Endothelial cell of umbilical vein (primary cell): ENCODE data around the gene MUC2. TPM values are rescaled to one million over a fixed set of nuclear protein-coding genes. Genes with fewer than 3 reads are reported as not detected.

Source experiments
- BruUV-seq: library from RNA; stranded (reverse); fragments of 400-500 nt; replicated peaks from 2 replicates; lab custom pipeline; 2021; lab: Mats Ljungman, UMichigan
- CTCF ChIA-PET: fragments of 300-600, 350-600 bp; sonication (Branson Sonifier 250); formaldehyde crosslinking; loops from one replicate; lab custom pipeline; 2021; ENCODE audit warnings: antibody characterized with exemption, inconsistent platforms; lab: Charles Lee
- POLR2A ChIA-PET: fragments of 300-600, 350-600 bp; sonication (Branson Sonifier 250); formaldehyde crosslinking; loops from one replicate; lab custom pipeline; 2021; ENCODE audit warnings: antibody characterized with exemption, inconsistent platforms; lab: Charles Lee
- DNase-seq: peaks from one replicate; pipeline ENCODE4 v3.0.0-alpha.2; 2011; ENCODE audit warnings: low read depth, low spot score
- FAIRE-seq: peaks from 2 replicates; lab custom pipeline; 2011; peaks lifted over from hg19 to GRCh38; lab: Jason Lieb, UNC
- H2AFZ ChIP-seq: 2 replicates; pipeline ENCODE4 v1.6.0; 2012; ENCODE audit warnings: low read depth, low read length, control low read depth, inconsistent platforms
- H3K27ac ChIP-seq: 2 replicates; pipeline ENCODE4 v1.5.1; 2011; ENCODE audit warnings: low read depth, mild to moderate bottlenecking, control low read depth, low read length, moderate library complexity; ENCODE audit not compliant: insufficient read depth
- H3K27me3 ChIP-seq, 2 experiments: 2 replicates each; pipeline versions ENCODE4 v1.6.0 to v1.6.1; 2011; ENCODE audit warnings: low read length in 2 of 2, mixed read lengths in 1 of 2; ENCODE audit not compliant: control insufficient read depth in 2 of 2, insufficient read depth in 2 of 2
- H3K36me3 ChIP-seq, 2 experiments: 2 replicates in 1 of 2; 3 replicates in 1 of 2; pipeline ENCODE4 v1.5.1; 2011; ENCODE audit warnings: low read length in 2 of 2, mild to moderate bottlenecking in 1 of 2, moderate library complexity in 1 of 2; ENCODE audit not compliant: control insufficient read depth in 2 of 2, insufficient read depth in 2 of 2; ENCODE audit errors: extremely low read depth in 1 of 2
- H3K4me1 ChIP-seq: 3 replicates; pipeline ENCODE4 v1.5.1; 2011; ENCODE audit warnings: mild to moderate bottlenecking, low read length; ENCODE audit not compliant: control insufficient read depth, insufficient read depth; ENCODE audit errors: extremely low read depth
- H3K4me2 ChIP-seq: 2 replicates; pipeline ENCODE4 v1.6.1; 2011; ENCODE audit warnings: low read length, control low read depth, mixed read lengths; ENCODE audit not compliant: insufficient read depth
- H3K4me3 ChIP-seq, 3 experiments: fragments of 200-600 bp in 1 of 3; sonication (generic), shearing (Covaris generic) in 1 of 3; replicated peaks in 1 of 3; 2 replicates each; pipeline ENCODE4 v1.5.1; 2011 to 2016; ENCODE audit warnings: control low read depth in 3 of 3, low read length in 3 of 3, mild to moderate bottlenecking in 2 of 3, inconsistent platforms in 1 of 3, low read depth in 1 of 3, moderate library complexity in 1 of 3; ENCODE audit not compliant: insufficient read depth in 1 of 3
- H3K79me2 ChIP-seq: 2 replicates; pipeline ENCODE4 v1.6.0; 2012; ENCODE audit warnings: low read length, inconsistent platforms; ENCODE audit not compliant: control insufficient read depth, insufficient read depth
- H3K9ac ChIP-seq: replicated peaks from 2 replicates; pipeline ENCODE3; 2011; ENCODE audit warnings: low read length, control low read depth; ENCODE audit not compliant: insufficient read depth; ENCODE audit errors: extremely low read depth
- H3K9me1 ChIP-seq: replicated peaks from 3 replicates; pipeline ENCODE4 v1.6.0; 2011; ENCODE audit warnings: mild to moderate bottlenecking, low read length; ENCODE audit not compliant: control insufficient read depth, insufficient read depth; ENCODE audit errors: extremely low read depth
- H3K9me3 ChIP-seq: replicated peaks from 2 replicates; pipeline ENCODE4 v1.5.1; 2012; ENCODE audit warnings: low read length, inconsistent platforms; ENCODE audit not compliant: control insufficient read depth, insufficient read depth
- H4K20me1 ChIP-seq: replicated peaks from 2 replicates; pipeline ENCODE3; 2011; ENCODE audit warnings: mild to moderate bottlenecking, low read length; ENCODE audit not compliant: control insufficient read depth, insufficient read depth; ENCODE audit errors: extremely low read depth
- EZH2 ChIP-seq: IDR thresholded peaks from 2 replicates; pipeline ENCODE4 v1.6.1; 2012; ENCODE audit warnings: borderline replicate concordance, low read depth, mild to moderate bottlenecking, moderate library complexity, low read length, inconsistent platforms; ENCODE audit not compliant: severe bottlenecking
- GATA2 ChIP-seq: IDR thresholded peaks from 2 replicates; pipeline ENCODE4 v1.7.0; 2011; ENCODE audit warnings: low read depth, mild to moderate bottlenecking, moderate library complexity, mixed read lengths, low read length; ENCODE audit not compliant: insufficient read length, insufficient read depth
- JUN ChIP-seq: IDR thresholded peaks from 2 replicates; pipeline ENCODE4 v1.6.1; 2011; ENCODE audit warnings: borderline replicate concordance, low read depth; ENCODE audit not compliant: insufficient read length, insufficient read depth
- MYC ChIP-seq: IDR thresholded peaks from one replicate; pipeline ENCODE4 v1.6.1; 2011; ENCODE audit warnings: mild to moderate bottlenecking, low read depth, low read length
- POLR2AphosphoS5 ChIP-seq: IDR thresholded peaks from 2 replicates; pipeline ENCODE4 v1.6.1; 2012; ENCODE audit warnings: low read depth, mild to moderate bottlenecking, control low read depth, low read length, moderate library complexity; ENCODE audit not compliant: insufficient read depth
- dilution Hi-C: fragments of 300-500 bp; cut with MboI; formaldehyde crosslinking; loops from one replicate; pipeline ENCODE4 v1.15.0; 2019; ENCODE audit warnings: low sequenced_read_pairs; ENCODE audit not compliant: extremely low pct_ligation_motif_present
- intact Hi-C: fragments of 100-400 bp; cut with micrococcal nuclease; formaldehyde crosslinking; loops from one replicate; pipeline ENCODE4 v1.10.0; 2022
- polyA plus RNA-seq, 4 experiments: library from polyadenylated mRNA; depleted of rRNA in 3 of 4; stranded (reverse) in 3 of 4; unstranded in 1 of 4; fragments of >200 nt; gene quantifications; 2 replicates each; pipeline versions ENCODE4 v1.2.1 to v1.2.3, GENCODE V29; 2011 to 2012; ENCODE audit warnings: missing spikeins in 1 of 4
- total RNA-seq: library from RNA; stranded (reverse); gene quantifications from 2 replicates; pipeline ENCODE4 v1.2.3, GENCODE V29; 2021
- TF ChIP-seq, protein P1 (sequence below): IDR thresholded peaks from 2 replicates; pipeline ENCODE4 v1.6.1; 2011; ENCODE audit not compliant: insufficient read depth, insufficient read length
- TF ChIP-seq, protein P2 (sequence below), 2 donors: IDR thresholded peaks; 1 replicate in 1 of 2; 2 replicates in 1 of 2; pipeline ENCODE4 v1.5.1; 2011; ENCODE audit warnings: low read length in 2 of 2, mild to moderate bottlenecking in 2 of 2, moderate library complexity in 2 of 2, control low read depth in 1 of 2, inconsistent platforms in 1 of 2, low read depth in 1 of 2; ENCODE audit not compliant: insufficient read depth in 1 of 2; ENCODE audit errors: extremely low read depth in 1 of 2

Gene MUC2
- total and polyA plus RNA-seq, 2 donors (not counting 3 experiments of a cell fraction or from before 2014, with no cell fraction given): not detected

DNA sequence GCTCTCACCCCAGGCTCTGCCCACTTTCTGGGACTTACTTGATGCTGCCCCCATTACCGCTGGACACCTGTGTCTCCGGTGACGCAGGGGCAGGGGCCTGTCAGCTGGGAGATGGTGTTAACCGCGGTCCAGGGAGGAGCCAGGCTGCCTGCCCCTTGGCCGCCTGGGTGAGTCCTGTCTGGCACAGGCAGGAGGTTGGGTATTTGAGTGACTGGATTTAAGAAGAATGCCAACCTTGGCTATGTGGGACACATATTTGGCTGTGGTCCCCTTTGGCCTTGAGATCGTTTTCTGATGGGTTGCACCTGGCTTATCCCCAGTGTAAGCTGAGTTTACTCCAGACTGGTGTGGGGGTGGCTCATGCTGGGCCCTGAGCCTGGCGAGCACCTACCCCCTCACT lies 40.7 kb upstream of the MUC2 start:
- Histone ChIP-seq H4K20me1 (no peaks in the 10 kb centered on the region), H3K4me1 (no peaks in the 10 kb centered on the region)

More for the DNA sequence above, 40.7 kb upstream of the MUC2 start:
- Histone ChIP-seq H3K36me3 (no peaks in the 10 kb centered on the region), H3K9ac (no peak overlapping the region), H3K9me1 (no peaks in the 10 kb centered on the region), H2AFZ (no peak overlapping the region), H3K4me2 (no peak overlapping the region), H3K27me3 (no peaks in the 10 kb centered on the region), H3K4me3 (no peak overlapping the region), H3K27ac (no peak overlapping the region), H3K79me2 (no peaks in the 10 kb centered on the region), H3K9me3 (no peaks in the 10 kb centered on the region)
- BruUV-seq: no TSS peak
- intact Hi-C loops: no loop called here
- TF ChIP-seq, protein P1, sequence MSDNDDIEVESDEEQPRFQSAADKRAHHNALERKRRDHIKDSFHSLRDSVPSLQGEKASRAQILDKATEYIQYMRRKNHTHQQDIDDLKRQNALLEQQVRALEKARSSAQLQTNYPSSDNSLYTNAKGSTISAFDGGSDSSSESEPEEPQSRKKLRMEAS: no peak
- TF ChIP-seq JUN: no peak
- no peak for TF ChIP-seq POLR2AphosphoS5
- no peak for TF ChIP-seq EZH2
- no peak for TF ChIP-seq GATA2
- TF ChIP-seq MYC: no peak
- TF ChIP-seq, protein P2, sequence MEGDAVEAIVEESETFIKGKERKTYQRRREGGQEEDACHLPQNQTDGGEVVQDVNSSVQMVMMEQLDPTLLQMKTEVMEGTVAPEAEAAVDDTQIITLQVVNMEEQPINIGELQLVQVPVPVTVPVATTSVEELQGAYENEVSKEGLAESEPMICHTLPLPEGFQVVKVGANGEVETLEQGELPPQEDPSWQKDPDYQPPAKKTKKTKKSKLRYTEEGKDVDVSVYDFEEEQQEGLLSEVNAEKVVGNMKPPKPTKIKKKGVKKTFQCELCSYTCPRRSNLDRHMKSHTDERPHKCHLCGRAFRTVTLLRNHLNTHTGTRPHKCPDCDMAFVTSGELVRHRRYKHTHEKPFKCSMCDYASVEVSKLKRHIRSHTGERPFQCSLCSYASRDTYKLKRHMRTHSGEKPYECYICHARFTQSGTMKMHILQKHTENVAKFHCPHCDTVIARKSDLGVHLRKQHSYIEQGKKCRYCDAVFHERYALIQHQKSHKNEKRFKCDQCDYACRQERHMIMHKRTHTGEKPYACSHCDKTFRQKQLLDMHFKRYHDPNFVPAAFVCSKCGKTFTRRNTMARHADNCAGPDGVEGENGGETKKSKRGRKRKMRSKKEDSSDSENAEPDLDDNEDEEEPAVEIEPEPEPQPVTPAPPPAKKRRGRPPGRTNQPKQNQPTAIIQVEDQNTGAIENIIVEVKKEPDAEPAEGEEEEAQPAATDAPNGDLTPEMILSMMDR (IDR thresholded peaks at IDR 0.05; ENCODE audit: extremely low read depth in 1 of 2, insufficient read depth in 1 of 2, low read depth in 1 of 2, low read length in 2 of 2): no peak
- FAIRE-seq: no peak
- POLR2A ChIA-PET: no interaction called here
- DNase-seq: no peak
- CTCF ChIA-PET: no interaction called here
- dilution Hi-C loops: no loop called here
